HUES48 (cell line): ENCODE data around the gene ARMC6.
"Not testable (repeated sequence)": the region's sequence is repeated elsewhere in the genome, so short reads cannot be mapped to it uniquely, and the experiment has no call there.

Source experiments
- H3K27ac ChIP-seq: one replicate; pipeline ENCODE4 v1.7.0; 2013; ENCODE audit warnings: low read depth, low read length, inconsistent platforms
- H3K27me3 ChIP-seq: 2 replicates; pipeline ENCODE4 v1.6.1; 2013; ENCODE audit warnings: mild to moderate bottlenecking, low read length; ENCODE audit not compliant: control insufficient read depth, insufficient read depth
- H3K36me3 ChIP-seq: 2 replicates; pipeline ENCODE4 v1.6.1; 2013; ENCODE audit warnings: low read length; ENCODE audit not compliant: control insufficient read depth, insufficient read depth
- H3K4me1 ChIP-seq: 2 replicates; pipeline ENCODE4 v1.6.1; 2013; ENCODE audit warnings: mild to moderate bottlenecking, low read length; ENCODE audit not compliant: control insufficient read depth, insufficient read depth
- H3K4me3 ChIP-seq: 2 replicates; pipeline ENCODE4 v1.5.1; 2013; ENCODE audit warnings: mild to moderate bottlenecking, low read depth, low read length
- H3K9ac ChIP-seq: 2 replicates; pipeline ENCODE4 v1.6.1; 2013; ENCODE audit warnings: mild to moderate bottlenecking, low read depth, low read length, moderate library complexity
- H3K9me3 ChIP-seq: 2 replicates; pipeline ENCODE4 v1.6.1; 2013; ENCODE audit warnings: low read length; ENCODE audit not compliant: control insufficient read depth, insufficient read depth

ARMC6 gene

DNA sequence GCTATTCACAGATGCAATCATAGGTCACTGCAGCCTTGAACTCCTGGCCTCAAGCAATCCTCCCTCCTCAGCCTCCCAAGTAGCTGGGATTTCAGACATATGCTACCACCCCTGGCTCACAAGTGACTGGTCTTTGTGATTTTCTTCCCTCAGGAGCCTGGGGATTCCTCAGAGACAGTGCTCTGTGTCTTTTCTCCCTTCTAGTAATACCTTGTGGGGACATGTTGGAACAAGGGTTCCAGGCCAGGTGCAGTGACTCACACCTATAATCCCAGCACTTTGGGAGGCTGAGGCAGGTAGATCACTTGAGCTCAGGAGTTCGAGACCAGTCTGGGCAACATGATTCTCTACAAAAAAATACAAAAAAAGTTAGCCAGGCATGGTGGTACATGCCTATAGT is 10.0 kb upstream of the ARMC6 start:
- H3K27me3 ChIP-seq, H3K27ac ChIP-seq, H3K4me1 ChIP-seq, H3K4me3 ChIP-seq, H3K9me3 ChIP-seq, H3K9ac ChIP-seq: not testable (repeated sequence)
- peaks cover 82% of the 10 kb centered on the region for H3K36me3 ChIP-seq

DNA sequence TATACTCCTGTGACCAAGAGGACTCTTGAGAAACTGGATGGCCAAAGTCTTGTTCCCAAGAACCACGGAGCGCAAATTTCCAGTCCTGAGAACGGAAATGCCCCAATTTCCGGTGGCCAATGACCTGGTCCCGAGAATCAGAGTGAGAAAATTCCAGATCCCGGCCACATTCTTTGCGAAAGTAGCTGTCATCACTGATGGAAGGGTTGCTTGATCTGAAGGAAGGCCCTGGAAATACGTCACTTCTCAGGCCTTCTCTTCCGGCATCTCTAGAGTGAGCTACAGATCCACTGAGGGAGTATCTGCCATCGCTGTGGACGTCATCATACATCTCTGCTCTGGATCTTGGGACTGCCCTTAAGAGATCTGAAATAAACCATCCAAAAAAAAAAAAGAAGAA is 7.5 kb upstream of the ARMC6 start:
- H3K9me3 ChIP-seq = no peaks in the 10 kb centered on the region
- H3K27me3 ChIP-seq = no peaks in the 10 kb centered on the region
- no peak overlapping the region for H3K27ac ChIP-seq
- H3K36me3 ChIP-seq = peaks cover 91% of the 10 kb centered on the region
- no peak overlapping the region for H3K9ac ChIP-seq
- no peaks in the 10 kb centered on the region for H3K4me1 ChIP-seq
- H3K4me3 ChIP-seq = no peak overlapping the region

DNA sequence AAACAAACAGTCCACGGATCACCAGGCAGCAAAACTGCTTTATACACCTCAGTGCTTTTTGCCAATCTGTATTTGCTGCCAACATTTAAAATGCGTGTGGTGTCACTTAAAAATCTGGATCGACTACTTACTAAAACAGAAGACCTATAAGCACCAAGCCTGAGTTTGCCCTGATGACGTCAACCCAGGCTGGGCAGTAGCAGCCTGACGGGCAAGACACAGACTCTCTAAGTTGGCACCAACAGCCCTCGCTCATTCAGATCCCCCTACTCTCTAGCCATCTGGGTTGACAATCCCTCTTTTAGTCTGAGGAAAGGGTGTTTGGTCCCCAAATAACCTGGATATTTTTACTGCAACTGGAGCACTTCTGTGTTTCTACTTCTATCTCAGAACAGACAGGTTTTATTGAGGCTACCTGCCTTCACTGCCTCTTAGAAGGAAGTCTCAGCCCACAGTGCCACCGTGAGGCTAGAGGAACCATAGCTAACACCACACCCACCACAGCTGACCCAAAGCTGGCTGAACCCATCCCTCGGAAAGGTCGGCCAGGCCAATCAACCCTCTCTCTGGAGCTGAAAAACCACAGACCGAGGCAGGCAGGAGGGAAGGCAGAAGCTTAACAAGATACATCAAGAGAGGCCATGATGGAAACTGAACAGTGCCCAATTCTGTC is 7.0 kb upstream of the ARMC6 start:
- H3K9ac ChIP-seq = no peak overlapping the region
- no peaks in the 10 kb centered on the region for H3K27me3 ChIP-seq
- no peaks in the 10 kb centered on the region for H3K9me3 ChIP-seq
- H3K36me3 ChIP-seq = peaks cover 91% of the 10 kb centered on the region
- no peak overlapping the region for H3K27ac ChIP-seq
- no peak overlapping the region for H3K4me3 ChIP-seq
- no peaks in the 10 kb centered on the region for H3K4me1 ChIP-seq

DNA sequence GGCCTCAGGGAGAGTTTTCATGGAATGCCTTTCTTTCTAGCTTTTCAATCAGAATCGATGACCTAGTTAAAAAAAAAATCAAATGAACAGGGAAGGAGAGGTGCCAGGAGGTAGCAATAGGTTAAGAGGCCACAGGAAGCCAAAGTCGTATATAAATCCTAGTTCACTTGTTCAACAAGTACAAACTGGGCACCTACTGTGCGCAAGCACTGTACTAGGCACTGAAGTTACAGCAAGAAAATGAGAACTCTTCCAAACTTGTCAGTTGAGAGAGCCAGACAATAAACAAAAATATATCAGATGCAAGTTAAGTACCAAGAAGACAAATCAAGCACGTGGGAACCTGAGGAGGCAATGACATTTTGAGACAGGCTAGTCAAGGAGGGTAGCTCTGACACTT is 6.2 kb upstream of the ARMC6 start:
- Histone ChIP-seq H3K36me3 (peaks cover 88% of the 10 kb centered on the region), H3K9me3 (no peaks in the 10 kb centered on the region), H3K27ac (no peak overlapping the region), H3K4me1 (no peaks in the 10 kb centered on the region), H3K9ac (no peak overlapping the region), H3K27me3 (no peaks in the 10 kb centered on the region), H3K4me3 (no peak overlapping the region)

DNA sequence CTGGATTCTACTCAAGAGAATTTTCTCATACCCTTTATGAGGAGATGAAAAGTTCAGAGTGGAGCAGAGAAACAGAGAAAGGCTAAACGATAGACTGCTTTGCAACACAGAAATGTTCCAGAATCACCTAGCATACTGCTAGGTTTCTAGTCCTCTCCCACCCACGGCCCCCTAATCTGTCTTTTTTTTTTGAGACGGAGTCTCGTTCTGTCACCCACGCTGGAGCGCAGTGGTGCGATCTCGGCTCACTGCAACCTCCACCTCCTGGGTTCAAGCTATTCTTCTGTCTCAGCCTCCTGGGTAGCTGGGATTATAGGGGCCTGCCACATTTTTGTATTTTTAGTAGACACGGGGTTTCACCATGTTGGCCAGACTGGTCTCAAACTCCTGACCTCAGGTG is 4.9 kb upstream of the ARMC6 start:
- no peak overlapping the region for H3K27ac ChIP-seq
- peaks cover 75% of the 10 kb centered on the region for H3K36me3 ChIP-seq
- H3K9ac ChIP-seq = no peak overlapping the region

GRCh38 chr19:19031891-19032290 is 1.5 kb upstream of the ARMC6 start:
- H3K4me1 ChIP-seq = peaks cover 3% of the 10 kb centered on the region; the same call in 1 of the 2 replicates
- H3K27me3 ChIP-seq = no peaks in the 10 kb centered on the region
- no peaks in the 10 kb centered on the region for H3K9me3 ChIP-seq
- H3K36me3 ChIP-seq = peaks cover 51% of the 10 kb centered on the region
- H3K4me3 ChIP-seq = 0 out of 2 replicates have a peak overlapping the region, but pooled peaks have one; percentile 94
- no peak overlapping the region for H3K27ac ChIP-seq
- no peak overlapping the region for H3K9ac ChIP-seq

More for the DNA sequence above, 4.9 kb upstream of the ARMC6 start:
- H3K4me1 ChIP-seq = no peaks in the 10 kb centered on the region
- no peaks in the 10 kb centered on the region for H3K27me3 ChIP-seq
- no peaks in the 10 kb centered on the region for H3K9me3 ChIP-seq
- H3K4me3 ChIP-seq = no peak overlapping the region

DNA sequence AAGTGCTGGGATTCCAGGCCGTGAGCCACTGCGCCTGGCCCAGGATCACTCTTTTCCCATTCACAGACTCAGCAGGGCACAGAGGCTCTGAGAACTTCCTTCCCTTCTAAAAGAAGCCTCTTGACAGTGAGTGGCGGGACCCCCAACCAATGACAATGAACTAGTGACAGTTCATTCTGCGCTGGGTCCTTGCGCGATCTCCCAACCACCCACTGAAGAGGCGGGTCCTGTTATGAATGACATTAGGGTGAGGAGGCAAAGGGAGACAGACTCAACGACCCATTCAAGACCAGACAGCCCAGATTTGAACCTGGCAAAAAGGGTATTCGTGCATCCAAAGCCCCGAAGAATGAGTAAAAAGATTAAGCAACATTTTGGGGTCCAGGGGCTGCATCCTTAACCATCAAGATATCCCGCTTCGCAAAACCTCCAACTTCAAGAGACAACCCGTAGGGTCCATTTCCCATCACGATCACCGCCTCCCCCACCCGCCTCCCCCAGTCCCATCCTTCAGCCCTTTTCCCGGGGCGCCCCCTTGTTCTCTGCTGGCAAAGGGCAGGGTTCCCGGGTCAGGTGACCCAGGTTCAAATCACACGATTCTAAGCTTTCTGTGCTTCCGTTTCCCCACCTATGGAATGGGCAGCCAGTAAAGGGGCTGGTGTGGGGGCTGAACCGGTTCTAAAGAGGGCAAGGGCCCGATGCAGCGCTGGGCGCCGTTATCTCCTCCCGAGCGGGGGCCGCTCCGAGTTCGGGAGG is 805 bp upstream of the ARMC6 start:
- Histone ChIP-seq H3K4me3 (peak overlapping the region; percentile 94), H3K36me3 (peaks cover 51% of the 10 kb centered on the region), H3K27ac (peak overlapping the region; percentile 96), H3K9me3 (peaks cover 2% of the 10 kb centered on the region), H3K9ac (peak overlapping the region; percentile 78), H3K27me3 (no peaks in the 10 kb centered on the region), H3K4me1 (peaks cover 3% of the 10 kb centered on the region; the same call in 1 of the 2 replicates)

GRCh38 chr19:19033176-19033425 is 302 bp upstream of the ARMC6 start:
- Histone ChIP-seq H3K4me3 (peak overlapping the region; percentile 94), H3K27ac (peak overlapping the region; percentile 96)

GRCh38 chr19:19034204-19034624 is 811 bp downstream of the ARMC6 start:
- peak overlapping the region; percentile 94 for H3K4me3 ChIP-seq
- H3K36me3 ChIP-seq = peaks cover 48% of the 10 kb centered on the region
- peak overlapping the region; percentile 96 for H3K27ac ChIP-seq
- peaks cover 3% of the 10 kb centered on the region; the same call in 1 of the 2 replicates for H3K4me1 ChIP-seq
- H3K27me3 ChIP-seq = no peaks in the 10 kb centered on the region
- peak overlapping the region; percentile 83 for H3K9ac ChIP-seq
- peaks cover 7% of the 10 kb centered on the region for H3K9me3 ChIP-seq

More at GRCh38 chr19:19033176-19033425, 302 bp upstream of the ARMC6 start:
- Histone ChIP-seq H3K9me3 (peaks cover 7% of the 10 kb centered on the region), H3K27me3 (no peaks in the 10 kb centered on the region), H3K9ac (peak overlapping the region; percentile 78), H3K36me3 (peaks cover 52% of the 10 kb centered on the region), H3K4me1 (peaks cover 3% of the 10 kb centered on the region; the same call in 1 of the 2 replicates)

- no peak overlapping the region for H3K27ac ChIP-seq
Observed at GRCh38 chr19:19039901-19040300, 6.5 kb downstream of the ARMC6 start.

GRCh38 chr19:19040417-19040816 is 7.0 kb downstream of the ARMC6 start:
- H3K36me3 ChIP-seq = peaks cover 65% of the 10 kb centered on the region
- H3K27ac ChIP-seq = no peak overlapping the region
- no peak overlapping the region for H3K9ac ChIP-seq

More at GRCh38 chr19:19039901-19040300, 6.5 kb downstream of the ARMC6 start:
- Histone ChIP-seq H3K9me3 (peaks cover 7% of the 10 kb centered on the region), H3K27me3 (no peaks in the 10 kb centered on the region), H3K4me1 (no peaks in the 10 kb centered on the region), H3K36me3 (peaks cover 61% of the 10 kb centered on the region), H3K4me3 (no peak overlapping the region), H3K9ac (no peak overlapping the region)

More at GRCh38 chr19:19040417-19040816, 7.0 kb downstream of the ARMC6 start:
- Histone ChIP-seq H3K4me3 (no peak overlapping the region), H3K9me3 (peaks cover 7% of the 10 kb centered on the region), H3K27me3 (no peaks in the 10 kb centered on the region), H3K4me1 (no peaks in the 10 kb centered on the region)
